ENCODE results near the gene SERPINB3.
"Not testable (repeated sequence)": the region's sequence is repeated elsewhere in the genome, so short reads cannot be mapped to it uniquely, and the experiment has no call there.

Gene SERPINB3
- 0 reads per million in 3 donors for total RNA-seq

DNA sequence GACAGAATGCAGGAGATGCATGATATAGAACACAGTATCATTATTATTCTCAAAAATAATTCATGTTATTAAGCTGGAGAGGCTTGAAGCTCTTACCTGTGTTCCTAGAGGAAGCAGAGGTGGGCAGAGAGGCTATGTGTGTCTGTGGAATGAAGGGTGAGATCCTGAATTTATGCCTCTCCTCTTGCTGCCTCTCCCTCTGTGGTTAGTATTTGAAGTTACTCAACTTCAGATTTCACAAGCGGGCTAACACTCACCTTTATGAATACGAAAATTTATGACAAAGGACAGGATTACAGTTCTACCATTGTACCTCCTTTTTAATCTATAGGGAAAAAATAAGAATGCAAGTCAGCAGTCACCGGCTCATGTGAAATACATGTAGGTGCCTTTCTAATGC lies at the start of gene SERPINB3:
Gene SERPINB3 (minus strand): TSS at position 144 of the 400 bp plus-strand sequence. CDS start 677 bp downstream, outside the sequence.
- H3K4me1 ChIP-seq (ENCODE audit: control insufficient read depth, insufficient read depth, low read length, poor library complexity, severe bottlenecking); H3K27me3 ChIP-seq (replicated peaks; ENCODE audit: control insufficient read depth, insufficient read depth, low read length, poor library complexity, severe bottlenecking); DNase-seq: not testable (repeated sequence)

DNA sequence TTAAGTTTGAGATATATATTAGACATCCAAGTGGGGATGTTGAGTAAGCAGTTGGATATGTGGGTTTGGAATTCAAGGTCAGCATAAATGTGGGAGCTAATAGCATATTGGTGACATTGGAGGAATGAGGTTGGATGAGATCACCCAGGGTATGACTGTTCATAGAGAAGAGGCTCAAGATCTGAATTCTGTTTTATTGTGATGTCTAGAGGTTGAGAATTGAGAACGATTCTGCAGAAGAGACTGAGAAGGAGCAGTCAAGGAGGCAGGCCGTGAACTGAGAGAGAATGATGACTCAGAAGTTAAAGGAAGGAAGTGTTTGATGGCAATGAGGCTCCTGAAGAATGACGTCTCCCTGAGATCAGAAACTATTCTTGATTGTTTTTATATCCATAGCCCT lies 47.0 kb upstream of the SERPINB3 start:
- Histone ChIP-seq H3K36me3 (ENCODE audit: control insufficient read depth, insufficient read depth, low read length) (no peaks in the 10 kb centered on the region), H3K4me1 (ENCODE audit: control insufficient read depth, insufficient read depth, low read length, poor library complexity, severe bottlenecking) (no peaks in the 10 kb centered on the region), H3K27ac (ENCODE audit: insufficient read depth, low read length, poor library complexity, severe bottlenecking) (no peak overlapping the region), H3K9me3 (ENCODE audit: control insufficient read depth, low read length) (no peaks in the 10 kb centered on the region), H3K4me3 (ENCODE audit: insufficient read depth, low read depth, low read length, poor library complexity, severe bottlenecking) (no peak overlapping the region), H3K27me3 (replicated peaks; ENCODE audit: control insufficient read depth, insufficient read depth, low read length, poor library complexity, severe bottlenecking) (no peaks in the 10 kb centered on the region)
- no peak for DNase-seq

More for the DNA sequence above, at the start of gene SERPINB3:
- not testable (repeated sequence) for H3K9me3 ChIP-seq (ENCODE audit: control insufficient read depth, low read length); H3K4me3 ChIP-seq (ENCODE audit: insufficient read depth, low read depth, low read length, poor library complexity, severe bottlenecking); H3K27ac ChIP-seq (ENCODE audit: insufficient read depth, low read length, poor library complexity, severe bottlenecking); H3K36me3 ChIP-seq (ENCODE audit: control insufficient read depth, insufficient read depth, low read length)

DNA sequence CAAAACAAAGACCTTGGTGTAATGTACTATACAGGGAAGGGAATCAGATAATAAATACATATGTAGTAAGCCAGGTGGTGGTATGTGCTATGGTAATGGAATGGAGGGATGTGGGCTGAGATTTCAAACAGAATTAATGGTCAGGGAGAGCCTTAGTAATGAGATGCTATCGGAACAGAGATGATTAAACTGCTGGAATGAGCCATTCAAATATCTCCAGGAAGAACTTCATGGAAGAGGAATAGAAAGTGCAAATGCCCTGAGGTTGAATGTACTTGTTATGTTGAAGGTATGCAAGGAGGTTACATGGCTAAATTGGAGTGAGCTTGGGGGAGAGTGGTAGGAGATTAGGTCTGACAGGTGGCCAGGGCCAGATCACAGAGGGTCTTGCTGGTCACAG lies 46.1 kb upstream of the SERPINB3 start:
- no peak overlapping the region for H3K27ac ChIP-seq (ENCODE audit: insufficient read depth, low read length, poor library complexity, severe bottlenecking)
- no peaks in the 10 kb centered on the region for H3K27me3 ChIP-seq (replicated peaks; ENCODE audit: control insufficient read depth, insufficient read depth, low read length, poor library complexity, severe bottlenecking)
- H3K36me3 ChIP-seq (ENCODE audit: control insufficient read depth, insufficient read depth, low read length) = no peaks in the 10 kb centered on the region
- H3K4me1 ChIP-seq (ENCODE audit: control insufficient read depth, insufficient read depth, low read length, poor library complexity, severe bottlenecking) = no peaks in the 10 kb centered on the region
- no peak for DNase-seq
- no peak overlapping the region for H3K4me3 ChIP-seq (ENCODE audit: insufficient read depth, low read depth, low read length, poor library complexity, severe bottlenecking)
- H3K9me3 ChIP-seq (ENCODE audit: control insufficient read depth, low read length) = no peaks in the 10 kb centered on the region

DNA sequence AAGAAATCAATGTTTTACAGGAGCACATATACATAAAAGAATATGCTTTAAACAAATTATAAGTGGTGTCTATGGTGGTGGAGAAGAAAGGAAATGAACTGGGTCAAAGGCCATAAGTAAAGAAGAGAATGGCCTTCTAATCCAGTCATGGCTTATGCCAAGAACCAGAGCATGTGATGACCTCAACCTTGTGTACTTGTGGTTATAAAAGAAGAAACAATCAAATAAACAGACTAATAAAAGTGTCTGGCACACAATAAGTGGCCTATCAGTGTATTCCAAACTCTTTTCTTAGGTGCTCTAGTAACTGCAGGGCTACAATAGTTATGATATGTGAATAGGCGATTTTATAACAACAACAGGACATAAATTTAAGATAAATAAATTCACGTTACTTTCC lies 43.7 kb upstream of the SERPINB3 start:
- Histone ChIP-seq H3K27ac (ENCODE audit: insufficient read depth, low read length, poor library complexity, severe bottlenecking) (no peak overlapping the region), H3K36me3 (ENCODE audit: control insufficient read depth, insufficient read depth, low read length) (no peaks in the 10 kb centered on the region), H3K27me3 (replicated peaks; ENCODE audit: control insufficient read depth, insufficient read depth, low read length, poor library complexity, severe bottlenecking) (no peaks in the 10 kb centered on the region), H3K9me3 (ENCODE audit: control insufficient read depth, low read length) (no peaks in the 10 kb centered on the region), H3K4me3 (ENCODE audit: insufficient read depth, low read depth, low read length, poor library complexity, severe bottlenecking) (no peak overlapping the region), H3K4me1 (ENCODE audit: control insufficient read depth, insufficient read depth, low read length, poor library complexity, severe bottlenecking) (no peaks in the 10 kb centered on the region)
- DNase-seq = no peak

DNA sequence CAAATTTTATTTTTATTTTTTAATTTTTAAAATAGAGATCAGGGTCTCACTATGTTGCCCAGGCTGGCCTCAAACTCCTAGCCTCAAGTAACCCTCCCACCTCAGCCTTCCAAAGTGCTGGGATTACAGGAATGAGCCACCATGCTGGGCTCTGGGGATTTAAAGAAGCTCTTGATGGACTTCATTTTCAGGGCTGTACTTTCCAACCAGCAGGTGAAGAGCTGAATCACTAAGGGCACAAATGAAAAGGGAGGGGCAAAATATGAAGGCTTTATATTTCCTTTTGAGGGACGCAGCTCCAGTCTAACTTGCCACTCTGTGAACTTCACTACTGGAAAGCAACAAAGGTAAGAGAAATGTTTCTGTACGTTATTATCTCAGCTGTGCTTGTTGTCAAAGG lies 41.0 kb upstream of the SERPINB3 start, which contains the start of gene SERPINB11:
Gene SERPINB11 (plus strand): TSS at position 301 of the 400 bp plus-strand sequence. CDS start 7,234 bp downstream, outside the sequence.
- no peak for DNase-seq

DNA sequence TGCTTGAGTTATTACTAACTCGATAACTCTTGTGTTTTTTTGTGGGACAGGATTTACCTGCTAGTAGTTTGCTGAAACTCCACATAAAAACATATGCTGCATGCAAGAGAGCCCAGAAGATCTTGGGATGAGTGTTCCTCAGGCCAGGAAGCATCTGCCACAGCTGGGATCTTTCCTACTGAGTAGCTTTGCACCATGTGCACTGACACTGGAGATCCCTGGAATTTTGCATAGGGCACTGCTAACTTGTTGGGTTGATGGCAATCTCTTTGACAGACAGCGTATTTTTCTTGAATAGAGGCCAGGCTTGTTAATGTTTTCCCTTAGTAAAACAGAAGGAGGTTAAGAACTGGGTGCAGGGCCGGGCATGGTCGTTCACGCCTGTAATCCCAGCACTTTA lies 40.3 kb upstream of the SERPINB3 start:
- Histone ChIP-seq H3K27me3 (replicated peaks; ENCODE audit: control insufficient read depth, insufficient read depth, low read length, poor library complexity, severe bottlenecking) (no peaks in the 10 kb centered on the region), H3K36me3 (ENCODE audit: control insufficient read depth, insufficient read depth, low read length) (no peaks in the 10 kb centered on the region), H3K4me3 (ENCODE audit: insufficient read depth, low read depth, low read length, poor library complexity, severe bottlenecking) (no peak overlapping the region), H3K9me3 (ENCODE audit: control insufficient read depth, low read length) (no peaks in the 10 kb centered on the region), H3K27ac (ENCODE audit: insufficient read depth, low read length, poor library complexity, severe bottlenecking) (no peak overlapping the region), H3K4me1 (ENCODE audit: control insufficient read depth, insufficient read depth, low read length, poor library complexity, severe bottlenecking) (no peaks in the 10 kb centered on the region)
- no peak for DNase-seq

More for the DNA sequence above, 41.0 kb upstream of the SERPINB3 start, which contains the start of gene SERPINB11:
- H3K4me1 ChIP-seq (ENCODE audit: control insufficient read depth, insufficient read depth, low read length, poor library complexity, severe bottlenecking) = no peaks in the 10 kb centered on the region
- H3K4me3 ChIP-seq (ENCODE audit: insufficient read depth, low read depth, low read length, poor library complexity, severe bottlenecking) = no peak within 1 kb of the TSS
- H3K9me3 ChIP-seq (ENCODE audit: control insufficient read depth, low read length) = no peaks in the 10 kb centered on the region
- no peak within 1 kb of the TSS for H3K27ac ChIP-seq (ENCODE audit: insufficient read depth, low read length, poor library complexity, severe bottlenecking)
- H3K36me3 ChIP-seq (ENCODE audit: control insufficient read depth, insufficient read depth, low read length) = no peaks in the 10 kb centered on the region
- H3K27me3 ChIP-seq (replicated peaks; ENCODE audit: control insufficient read depth, insufficient read depth, low read length, poor library complexity, severe bottlenecking) = no peaks in the 10 kb centered on the region

DNA sequence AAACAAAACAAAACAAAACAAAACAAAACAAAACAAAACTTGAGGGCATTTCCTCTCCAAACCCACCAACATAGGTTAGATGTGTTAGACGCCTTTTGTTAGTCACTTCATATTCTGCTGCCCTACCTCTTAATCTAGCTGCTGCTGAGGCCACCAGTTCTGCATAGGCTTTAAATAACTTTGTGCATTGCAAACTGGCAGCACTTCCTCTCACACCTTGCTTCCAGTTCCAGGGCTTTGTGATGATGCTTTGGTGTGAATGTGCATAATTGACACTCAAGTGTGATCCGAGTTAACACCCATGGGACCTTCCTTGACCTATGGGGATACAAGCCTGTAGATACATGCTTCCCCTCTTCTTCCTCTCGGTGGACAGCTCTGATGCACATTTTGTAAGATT lies 38.8 kb upstream of the SERPINB3 start:
- H3K4me1 ChIP-seq (ENCODE audit: control insufficient read depth, insufficient read depth, low read length, poor library complexity, severe bottlenecking) = no peaks in the 10 kb centered on the region
- no peaks in the 10 kb centered on the region for H3K36me3 ChIP-seq (ENCODE audit: control insufficient read depth, insufficient read depth, low read length)
- H3K27me3 ChIP-seq (replicated peaks; ENCODE audit: control insufficient read depth, insufficient read depth, low read length, poor library complexity, severe bottlenecking) = no peaks in the 10 kb centered on the region
- no peak overlapping the region for H3K27ac ChIP-seq (ENCODE audit: insufficient read depth, low read length, poor library complexity, severe bottlenecking)
- no peak overlapping the region for H3K4me3 ChIP-seq (ENCODE audit: insufficient read depth, low read depth, low read length, poor library complexity, severe bottlenecking)
- no peaks in the 10 kb centered on the region for H3K9me3 ChIP-seq (ENCODE audit: control insufficient read depth, low read length)
- no peak for DNase-seq

DNA sequence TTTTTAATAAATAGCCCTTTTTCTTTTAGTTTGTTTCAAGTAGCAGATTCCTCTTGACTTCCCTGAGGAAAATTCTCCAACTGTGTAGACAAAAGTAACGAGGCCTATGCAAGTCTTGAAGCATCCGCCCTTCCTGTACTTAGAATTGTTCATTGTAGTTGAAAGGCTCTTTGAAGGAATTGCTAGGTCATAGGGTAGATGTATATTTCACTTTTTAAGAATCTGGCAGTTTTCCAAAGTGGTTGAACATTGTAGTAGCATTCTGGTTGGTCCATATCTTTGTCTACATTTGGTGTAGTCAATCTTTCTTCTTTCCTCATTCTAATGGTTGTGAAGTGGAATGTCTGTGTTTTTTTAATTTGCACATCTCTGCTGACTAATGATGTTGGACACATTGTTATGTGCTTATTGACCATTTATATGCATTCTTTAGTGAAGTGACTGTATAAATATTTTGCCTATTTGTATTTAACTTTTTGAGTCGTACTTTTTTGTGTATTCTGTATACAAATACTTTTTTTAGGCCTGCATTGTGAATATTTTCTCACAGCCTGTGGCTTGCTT lies 35.5 kb upstream of the SERPINB3 start:
- Histone ChIP-seq H3K9me3 (ENCODE audit: control insufficient read depth, low read length) (no peaks in the 10 kb centered on the region), H3K4me1 (ENCODE audit: control insufficient read depth, insufficient read depth, low read length, poor library complexity, severe bottlenecking) (no peaks in the 10 kb centered on the region), H3K27me3 (replicated peaks; ENCODE audit: control insufficient read depth, insufficient read depth, low read length, poor library complexity, severe bottlenecking) (no peaks in the 10 kb centered on the region), H3K4me3 (ENCODE audit: insufficient read depth, low read depth, low read length, poor library complexity, severe bottlenecking) (no peak overlapping the region), H3K36me3 (ENCODE audit: control insufficient read depth, insufficient read depth, low read length) (no peaks in the 10 kb centered on the region), H3K27ac (ENCODE audit: insufficient read depth, low read length, poor library complexity, severe bottlenecking) (no peak overlapping the region)
- DNase-seq = no peak

DNA sequence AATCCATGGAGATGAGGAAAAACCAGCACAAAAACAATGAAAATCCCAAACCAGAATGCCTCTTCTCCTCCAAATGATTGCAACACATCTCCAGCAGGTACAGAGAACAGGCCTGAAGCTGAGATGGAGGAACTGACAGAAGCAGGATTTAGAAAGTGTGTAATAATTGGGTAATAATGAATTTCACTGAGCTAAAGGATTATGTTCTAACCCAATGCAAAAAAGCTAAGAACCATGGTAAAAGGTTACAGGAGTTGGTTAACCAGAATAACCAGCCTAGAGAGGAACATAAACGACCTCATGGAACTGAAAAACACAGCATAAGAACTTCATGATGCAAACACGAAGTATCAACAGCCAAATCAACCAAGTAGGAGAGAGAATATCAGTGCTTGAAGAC lies 27.4 kb upstream of the SERPINB3 start:
- Histone ChIP-seq H3K36me3 (ENCODE audit: control insufficient read depth, insufficient read depth, low read length) (no peaks in the 10 kb centered on the region), H3K4me1 (ENCODE audit: control insufficient read depth, insufficient read depth, low read length, poor library complexity, severe bottlenecking) (no peaks in the 10 kb centered on the region), H3K9me3 (ENCODE audit: control insufficient read depth, low read length) (no peaks in the 10 kb centered on the region), H3K27me3 (replicated peaks; ENCODE audit: control insufficient read depth, insufficient read depth, low read length, poor library complexity, severe bottlenecking) (no peaks in the 10 kb centered on the region), H3K4me3 (ENCODE audit: insufficient read depth, low read depth, low read length, poor library complexity, severe bottlenecking) (no peak overlapping the region), H3K27ac (ENCODE audit: insufficient read depth, low read length, poor library complexity, severe bottlenecking) (no peak overlapping the region)
- DNase-seq = no peak

DNA sequence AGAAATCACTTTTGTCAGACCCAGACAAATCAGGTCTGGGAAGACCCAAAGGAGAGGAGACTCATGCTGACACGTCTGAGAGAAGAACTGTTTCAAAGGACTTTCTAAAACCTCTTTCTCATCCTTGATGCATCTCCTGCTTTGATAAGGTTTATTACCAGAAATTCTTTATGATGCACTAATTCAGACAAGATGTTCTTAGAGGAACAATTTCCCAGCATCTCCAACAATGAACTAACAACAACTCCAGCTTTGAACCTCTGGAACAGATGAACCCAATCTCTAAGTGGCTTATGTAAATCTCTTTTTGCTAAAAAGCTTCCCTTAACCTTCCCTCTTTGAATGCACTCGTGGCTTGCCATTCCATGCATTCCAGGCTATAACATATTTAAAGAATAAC lies 25.2 kb upstream of the SERPINB3 start:
- Histone ChIP-seq H3K27me3 (replicated peaks; ENCODE audit: control insufficient read depth, insufficient read depth, low read length, poor library complexity, severe bottlenecking) (no peaks in the 10 kb centered on the region), H3K9me3 (ENCODE audit: control insufficient read depth, low read length) (no peaks in the 10 kb centered on the region), H3K36me3 (ENCODE audit: control insufficient read depth, insufficient read depth, low read length) (no peaks in the 10 kb centered on the region), H3K4me3 (ENCODE audit: insufficient read depth, low read depth, low read length, poor library complexity, severe bottlenecking) (no peak overlapping the region), H3K4me1 (ENCODE audit: control insufficient read depth, insufficient read depth, low read length, poor library complexity, severe bottlenecking) (no peaks in the 10 kb centered on the region), H3K27ac (ENCODE audit: insufficient read depth, low read length, poor library complexity, severe bottlenecking) (no peak overlapping the region)
- DNase-seq = no peak

Data from effector memory CD4-positive, alpha-beta T cell (primary cell).